Measurements from ENCODE around the gene ALOX5AP. TPM values are rescaled to one million over a fixed set of nuclear protein-coding genes. Genes with fewer than 3 reads are reported as not detected.

Gene ALOX5AP
- total RNA-seq, 1 experiment from 2014 or later: not detected

DNA sequence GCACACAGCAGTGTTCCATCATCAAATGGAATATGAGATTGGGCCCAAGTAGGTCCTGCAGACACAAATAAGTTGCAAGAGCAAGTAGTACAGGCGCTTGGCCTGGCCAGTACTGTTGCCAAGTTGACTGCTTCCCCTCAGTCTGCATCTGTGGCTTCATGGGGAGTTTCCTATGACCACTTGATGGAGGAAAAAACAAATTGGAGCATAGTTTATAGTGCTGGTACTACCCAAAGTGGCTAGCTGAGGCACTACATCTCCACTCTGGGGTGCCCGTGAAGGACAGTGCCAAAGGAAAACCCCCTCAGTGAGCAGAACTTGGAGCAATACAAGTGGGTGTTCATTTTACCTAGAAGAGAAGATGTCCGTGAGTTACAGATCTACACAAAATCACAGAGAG is 10.6 kb upstream of the ALOX5AP start:
- CTCF ChIA-PET: no interaction called here
- Mint-ChIP-seq H3K9me3 (no peaks in the 10 kb centered on the region), H3K36me3 (no peaks in the 10 kb centered on the region), H3K4me3 (no peak overlapping the region), H3K27ac (no peak overlapping the region), H3K4me1 (no peaks in the 10 kb centered on the region), H3K27me3 (ENCODE audit: low read depth) (no peaks in the 10 kb centered on the region)
- ATAC-seq: no peak
- TF ChIP-seq, protein P1, sequence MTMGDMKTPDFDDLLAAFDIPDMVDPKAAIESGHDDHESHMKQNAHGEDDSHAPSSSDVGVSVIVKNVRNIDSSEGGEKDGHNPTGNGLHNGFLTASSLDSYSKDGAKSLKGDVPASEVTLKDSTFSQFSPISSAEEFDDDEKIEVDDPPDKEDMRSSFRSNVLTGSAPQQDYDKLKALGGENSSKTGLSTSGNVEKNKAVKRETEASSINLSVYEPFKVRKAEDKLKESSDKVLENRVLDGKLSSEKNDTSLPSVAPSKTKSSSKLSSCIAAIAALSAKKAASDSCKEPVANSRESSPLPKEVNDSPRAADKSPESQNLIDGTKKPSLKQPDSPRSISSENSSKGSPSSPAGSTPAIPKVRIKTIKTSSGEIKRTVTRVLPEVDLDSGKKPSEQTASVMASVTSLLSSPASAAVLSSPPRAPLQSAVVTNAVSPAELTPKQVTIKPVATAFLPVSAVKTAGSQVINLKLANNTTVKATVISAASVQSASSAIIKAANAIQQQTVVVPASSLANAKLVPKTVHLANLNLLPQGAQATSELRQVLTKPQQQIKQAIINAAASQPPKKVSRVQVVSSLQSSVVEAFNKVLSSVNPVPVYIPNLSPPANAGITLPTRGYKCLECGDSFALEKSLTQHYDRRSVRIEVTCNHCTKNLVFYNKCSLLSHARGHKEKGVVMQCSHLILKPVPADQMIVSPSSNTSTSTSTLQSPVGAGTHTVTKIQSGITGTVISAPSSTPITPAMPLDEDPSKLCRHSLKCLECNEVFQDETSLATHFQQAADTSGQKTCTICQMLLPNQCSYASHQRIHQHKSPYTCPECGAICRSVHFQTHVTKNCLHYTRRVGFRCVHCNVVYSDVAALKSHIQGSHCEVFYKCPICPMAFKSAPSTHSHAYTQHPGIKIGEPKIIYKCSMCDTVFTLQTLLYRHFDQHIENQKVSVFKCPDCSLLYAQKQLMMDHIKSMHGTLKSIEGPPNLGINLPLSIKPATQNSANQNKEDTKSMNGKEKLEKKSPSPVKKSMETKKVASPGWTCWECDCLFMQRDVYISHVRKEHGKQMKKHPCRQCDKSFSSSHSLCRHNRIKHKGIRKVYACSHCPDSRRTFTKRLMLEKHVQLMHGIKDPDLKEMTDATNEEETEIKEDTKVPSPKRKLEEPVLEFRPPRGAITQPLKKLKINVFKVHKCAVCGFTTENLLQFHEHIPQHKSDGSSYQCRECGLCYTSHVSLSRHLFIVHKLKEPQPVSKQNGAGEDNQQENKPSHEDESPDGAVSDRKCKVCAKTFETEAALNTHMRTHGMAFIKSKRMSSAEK (CRISPR knock-in tag; IDR thresholded peaks at IDR 0.05; ENCODE audit: borderline replicate concordance): no peak
- TF ChIP-seq, protein P2, sequence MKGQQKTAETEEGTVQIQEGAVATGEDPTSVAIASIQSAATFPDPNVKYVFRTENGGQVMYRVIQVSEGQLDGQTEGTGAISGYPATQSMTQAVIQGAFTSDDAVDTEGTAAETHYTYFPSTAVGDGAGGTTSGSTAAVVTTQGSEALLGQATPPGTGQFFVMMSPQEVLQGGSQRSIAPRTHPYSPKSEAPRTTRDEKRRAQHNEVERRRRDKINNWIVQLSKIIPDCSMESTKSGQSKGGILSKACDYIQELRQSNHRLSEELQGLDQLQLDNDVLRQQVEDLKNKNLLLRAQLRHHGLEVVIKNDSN (CRISPR knock-in tag; IDR thresholded peaks at IDR 0.05): no peak
- DNase-seq (ENCODE audit: low spot score): no peak
- POLR2A ChIA-PET: no interaction called here

GRCh38 chr13:30725326-30726085 is 9.8 kb upstream of the ALOX5AP start:
- ChIA-PET POLR2A (no interaction called here), CTCF (no interaction called here)
- Mint-ChIP-seq H3K27ac (no peak overlapping the region), H3K27me3 (ENCODE audit: low read depth) (no peaks in the 10 kb centered on the region), H3K4me3 (no peak overlapping the region), H3K9me3 (no peaks in the 10 kb centered on the region), H3K4me1 (no peaks in the 10 kb centered on the region), H3K36me3 (no peaks in the 10 kb centered on the region)
- TF ChIP-seq JAZF1 (CRISPR knock-in tag; IDR thresholded peaks at IDR 0.05): no peak
- TF ChIP-seq TEAD4 (CRISPR knock-in tag; IDR thresholded peaks at IDR 0.05): no peak
- no peak for TF ChIP-seq ZNF416 (CRISPR knock-in tag; IDR thresholded peaks at IDR 0.05)
- no peak for TF ChIP-seq MYBL2 (CRISPR knock-in tag; IDR thresholded peaks at IDR 0.05)
- TF ChIP-seq PRRX2 (CRISPR knock-in tag; IDR thresholded peaks at IDR 0.05): no peak
- no peak for TF ChIP-seq HMGA2 (CRISPR knock-in tag; IDR thresholded peaks at IDR 0.05)
- TF ChIP-seq ZNF219 (CRISPR knock-in tag; IDR thresholded peaks at IDR 0.05; ENCODE audit: borderline replicate concordance): no peak
- TF ChIP-seq NFATC4 (CRISPR knock-in tag; IDR thresholded peaks at IDR 0.05): no peak
- TF ChIP-seq, protein P3, sequence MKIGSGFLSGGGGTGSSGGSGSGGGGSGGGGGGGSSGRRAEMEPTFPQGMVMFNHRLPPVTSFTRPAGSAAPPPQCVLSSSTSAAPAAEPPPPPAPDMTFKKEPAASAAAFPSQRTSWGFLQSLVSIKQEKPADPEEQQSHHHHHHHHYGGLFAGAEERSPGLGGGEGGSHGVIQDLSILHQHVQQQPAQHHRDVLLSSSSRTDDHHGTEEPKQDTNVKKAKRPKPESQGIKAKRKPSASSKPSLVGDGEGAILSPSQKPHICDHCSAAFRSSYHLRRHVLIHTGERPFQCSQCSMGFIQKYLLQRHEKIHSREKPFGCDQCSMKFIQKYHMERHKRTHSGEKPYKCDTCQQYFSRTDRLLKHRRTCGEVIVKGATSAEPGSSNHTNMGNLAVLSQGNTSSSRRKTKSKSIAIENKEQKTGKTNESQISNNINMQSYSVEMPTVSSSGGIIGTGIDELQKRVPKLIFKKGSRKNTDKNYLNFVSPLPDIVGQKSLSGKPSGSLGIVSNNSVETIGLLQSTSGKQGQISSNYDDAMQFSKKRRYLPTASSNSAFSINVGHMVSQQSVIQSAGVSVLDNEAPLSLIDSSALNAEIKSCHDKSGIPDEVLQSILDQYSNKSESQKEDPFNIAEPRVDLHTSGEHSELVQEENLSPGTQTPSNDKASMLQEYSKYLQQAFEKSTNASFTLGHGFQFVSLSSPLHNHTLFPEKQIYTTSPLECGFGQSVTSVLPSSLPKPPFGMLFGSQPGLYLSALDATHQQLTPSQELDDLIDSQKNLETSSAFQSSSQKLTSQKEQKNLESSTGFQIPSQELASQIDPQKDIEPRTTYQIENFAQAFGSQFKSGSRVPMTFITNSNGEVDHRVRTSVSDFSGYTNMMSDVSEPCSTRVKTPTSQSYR (CRISPR knock-in tag; IDR thresholded peaks at IDR 0.05): no peak
- no peak for TF ChIP-seq NR1H2 (CRISPR knock-in tag; IDR thresholded peaks at IDR 0.05)
- TF ChIP-seq GTF2I (CRISPR knock-in tag; conservative IDR thresholded peaks at IDR 0.05): no peak
- TF ChIP-seq ZNF138 (CRISPR knock-in tag; conservative IDR thresholded peaks at IDR 0.05): no peak
- no peak for TF ChIP-seq ATF3 (CRISPR knock-in tag; conservative IDR thresholded peaks at IDR 0.05)
- DNase-seq (ENCODE audit: low spot score) (no peak), ATAC-seq (no peak)

DNA sequence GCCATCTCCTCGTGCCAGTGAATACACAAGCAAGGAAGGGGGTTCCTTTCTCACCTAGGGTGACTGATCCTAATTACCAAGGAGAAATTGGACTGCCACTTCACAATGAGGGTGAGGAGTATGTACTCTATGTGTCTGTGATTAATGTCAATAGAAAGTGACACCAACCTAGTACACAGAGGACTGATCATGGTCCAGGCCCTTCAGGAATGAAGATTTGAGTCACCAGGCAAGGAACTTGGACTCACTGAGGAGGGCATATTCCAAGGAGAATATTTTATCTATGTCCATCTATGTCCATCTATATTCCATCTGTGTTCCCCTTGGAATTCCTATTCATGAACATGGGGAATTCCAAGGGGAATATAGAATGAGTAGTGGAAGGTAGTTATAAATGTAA is 9.2 kb upstream of the ALOX5AP start:
- POLR2A ChIA-PET: no interaction called here
- ATAC-seq: no peak
- Mint-ChIP-seq H3K27me3 (ENCODE audit: low read depth) (no peaks in the 10 kb centered on the region), H3K9me3 (no peaks in the 10 kb centered on the region), H3K27ac (no peak overlapping the region), H3K4me1 (no peaks in the 10 kb centered on the region), H3K4me3 (no peak overlapping the region), H3K36me3 (no peaks in the 10 kb centered on the region)
- DNase-seq (ENCODE audit: low spot score): no peak
- CTCF ChIA-PET: no interaction called here
- TF ChIP-seq, protein P1 (CRISPR knock-in tag; IDR thresholded peaks at IDR 0.05; ENCODE audit: borderline replicate concordance): no peak
- TF ChIP-seq NFE2L1 (CRISPR knock-in tag; IDR thresholded peaks at IDR 0.05): no peak
- TF ChIP-seq ZMAT4 (CRISPR knock-in tag; IDR thresholded peaks at IDR 0.05): no peak
- no peak for TF ChIP-seq TEAD4 (CRISPR knock-in tag; IDR thresholded peaks at IDR 0.05)
- no peak for TF ChIP-seq MYBL2 (CRISPR knock-in tag; IDR thresholded peaks at IDR 0.05)
- no peak for TF ChIP-seq NR1H2 (CRISPR knock-in tag; IDR thresholded peaks at IDR 0.05)
